Measurements from ENCODE around the gene SLC38A5. TPM values are rescaled to one million over a fixed set of nuclear protein-coding genes. Genes with fewer than 3 reads are reported as not detected.
A peak's percentile ranks its signal among the peaks of the same experiment; 100 is the strongest.

The SLC38A5 gene
- total and polyA plus RNA-seq, 9 of the 15 experiments (the other 6 are each of a cell fraction or from before 2014, with no cell fraction given) = 9.3 to 228 (median 142) TPM

DNA sequence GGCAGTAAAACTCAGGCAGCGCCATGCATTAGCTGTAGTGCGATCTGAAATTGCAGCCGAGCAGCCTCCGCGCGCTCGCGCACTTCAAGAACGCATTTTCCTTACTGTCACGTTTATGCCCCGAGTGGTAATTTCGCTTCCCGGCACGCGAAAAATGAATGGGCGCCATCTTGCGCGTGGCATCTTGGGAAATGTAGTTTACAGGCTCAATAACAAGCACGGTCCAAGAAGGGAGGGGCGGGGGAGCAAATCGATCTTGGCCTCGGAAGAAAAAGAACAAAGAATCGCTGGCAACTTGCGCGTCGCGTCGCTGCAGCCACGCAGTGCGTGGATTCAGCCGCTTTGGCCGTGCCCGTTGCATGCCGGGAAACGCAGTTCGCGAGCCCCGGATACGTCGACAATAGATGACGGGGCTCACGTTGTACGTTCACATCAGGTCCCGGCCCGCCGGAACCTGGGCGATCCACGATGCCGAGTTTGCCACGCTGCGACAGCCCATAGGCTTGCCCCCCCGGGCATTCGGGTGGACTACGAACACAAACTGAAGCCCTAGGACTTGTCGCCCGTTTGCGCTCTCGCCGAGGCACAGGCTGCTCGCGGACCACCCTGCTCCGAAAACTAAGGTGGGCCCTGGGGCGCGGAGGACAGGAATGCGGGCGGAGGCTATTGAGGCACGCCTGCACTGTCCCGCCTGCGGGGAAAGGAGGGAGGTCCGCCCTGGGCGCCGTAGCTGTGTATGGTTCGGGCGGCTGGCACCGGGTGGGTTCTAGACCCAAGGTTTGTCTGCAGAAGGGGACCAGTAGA is 5.9 kb upstream of the SLC38A5 start, which contains the start of gene FTSJ1 (continued):
- TF ChIP-seq, protein P1, sequence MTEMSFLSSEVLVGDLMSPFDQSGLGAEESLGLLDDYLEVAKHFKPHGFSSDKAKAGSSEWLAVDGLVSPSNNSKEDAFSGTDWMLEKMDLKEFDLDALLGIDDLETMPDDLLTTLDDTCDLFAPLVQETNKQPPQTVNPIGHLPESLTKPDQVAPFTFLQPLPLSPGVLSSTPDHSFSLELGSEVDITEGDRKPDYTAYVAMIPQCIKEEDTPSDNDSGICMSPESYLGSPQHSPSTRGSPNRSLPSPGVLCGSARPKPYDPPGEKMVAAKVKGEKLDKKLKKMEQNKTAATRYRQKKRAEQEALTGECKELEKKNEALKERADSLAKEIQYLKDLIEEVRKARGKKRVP (CRISPR knock-in tag; IDR thresholded peaks at IDR 0.05) = no peak
- TF ChIP-seq, protein P2, sequence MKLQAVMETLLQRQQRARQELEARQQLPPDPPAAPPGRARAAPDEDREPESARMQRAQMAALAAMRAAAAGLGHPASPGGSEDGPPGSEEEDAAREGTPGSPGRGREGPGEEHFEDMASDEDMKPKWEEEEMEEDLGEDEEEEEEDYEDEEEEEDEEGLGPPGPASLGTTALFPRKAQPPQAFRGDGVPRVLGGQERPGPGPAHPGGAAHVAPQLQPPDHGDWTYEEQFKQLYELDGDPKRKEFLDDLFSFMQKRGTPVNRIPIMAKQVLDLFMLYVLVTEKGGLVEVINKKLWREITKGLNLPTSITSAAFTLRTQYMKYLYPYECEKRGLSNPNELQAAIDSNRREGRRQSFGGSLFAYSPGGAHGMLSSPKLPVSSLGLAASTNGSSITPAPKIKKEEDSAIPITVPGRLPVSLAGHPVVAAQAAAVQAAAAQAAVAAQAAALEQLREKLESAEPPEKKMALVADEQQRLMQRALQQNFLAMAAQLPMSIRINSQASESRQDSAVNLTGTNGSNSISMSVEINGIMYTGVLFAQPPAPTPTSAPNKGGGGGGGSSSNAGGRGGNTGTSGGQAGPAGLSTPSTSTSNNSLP (IDR thresholded peaks at IDR 0.05; ENCODE audit: borderline replicate concordance, low read depth, low read length) = no peak
- TF ChIP-seq RBM22 (IDR thresholded peaks at IDR 0.05; ENCODE audit: low read depth, low read length, poor library complexity, severe bottlenecking) = no peak
- no peak for TF ChIP-seq NR0B1 (IDR thresholded peaks at IDR 0.05; ENCODE audit: partially characterized antibody)
- TF ChIP-seq ZNF324 (CRISPR knock-in tag; IDR thresholded peaks at IDR 0.05) = no peak
- TF ChIP-seq ZNF707 (CRISPR knock-in tag; conservative IDR thresholded peaks at IDR 0.05) = no peak
- no peak for TF ChIP-seq ZNF282 (CRISPR knock-in tag; IDR thresholded peaks at IDR 0.05)
- peak in 1 of 2 experiments; percentile 32; a peak in 1 of 3 replicates for TF ChIP-seq CBX3 (IDR thresholded peaks at IDR 0.05; ENCODE audit: borderline replicate concordance in 1 of 2, low read length in 2 of 2)
- TF ChIP-seq ZNF165 (CRISPR knock-in tag; IDR thresholded peaks at IDR 0.05; ENCODE audit: borderline replicate concordance) = no peak
- TF ChIP-seq ATF3 (IDR thresholded peaks at IDR 0.05) = no peak; the same call in 1 of the 2 replicates
- TF ChIP-seq ATF3 (CRISPR knock-in tag; conservative IDR thresholded peaks at IDR 0.05) = peak; percentile 51; the same call in 1 of the 2 replicates
- no peak for TF ChIP-seq ILF3 (IDR thresholded peaks at IDR 0.05; ENCODE audit: borderline replicate concordance)
- no peak for TF ChIP-seq ZNF76 (CRISPR knock-in tag; IDR thresholded peaks at IDR 0.05; ENCODE audit: borderline replicate concordance)
- no peak for TF ChIP-seq MED1 (CRISPR knock-in tag; IDR thresholded peaks at IDR 0.05; ENCODE audit: borderline replicate concordance)
- TF ChIP-seq STAT5B (CRISPR knock-in tag; IDR thresholded peaks at IDR 0.05) = no peak
- no peak for TF ChIP-seq ZBTB7A (IDR thresholded peaks at IDR 0.05; ENCODE audit: borderline replicate concordance, control insufficient read depth, low read depth, low read length)
- TF ChIP-seq ATF1 (CRISPR knock-in tag; IDR thresholded peaks at IDR 0.05) = peak; percentile 74; the same call in 1 of the 2 replicates
- peak; percentile 98 for TF ChIP-seq ATF1 (tag; IDR thresholded peaks at IDR 0.05)
- peak; percentile 51 for TF ChIP-seq PRDM10 (IDR thresholded peaks at IDR 0.05; ENCODE audit: partially characterized antibody)

All from K562 (cell line).